MM.1S (cell line): ENCODE measurements around the gene DPH1.

ENCODE experiments used
- CTCF ChIP-seq: fragments of 300-600 bp; sonication (generic); IDR thresholded peaks from 2 replicates; pipeline ENCODE4 v1.5.1; 2016; ENCODE audit warnings: antibody characterized with exemption, low read length, mixed read lengths
- EZH2phosphoT487 ChIP-seq: fragments of 300-600 bp; sonication (generic); IDR thresholded peaks from 2 replicates; pipeline ENCODE4 v1.6.1; 2018; ENCODE audit warnings: antibody characterized with exemption, low read length

- no peak for TF ChIP-seq EZH2phosphoT487
- no peak for TF ChIP-seq CTCF
These were observed 36.0 kb downstream of the DPH1 start for GRCh38 chr17:2065949-2066400.
